Rectal smooth muscle tissue (tissue), 1 donor: ENCODE measurements around the gene XKR3.

Experiments
- H3K27ac ChIP-seq: one replicate; pipeline ENCODE4 v1.7.0; 2013; ENCODE audit warnings: low read depth, low read length, inconsistent platforms
- H3K27me3 ChIP-seq: one replicate; pipeline ENCODE4 v1.7.0; 2013; ENCODE audit warnings: low read length; ENCODE audit not compliant: control insufficient read depth, insufficient read depth
- H3K36me3 ChIP-seq: one replicate; pipeline ENCODE4 v1.7.0; 2013; ENCODE audit warnings: low read length; ENCODE audit not compliant: control insufficient read depth, insufficient read depth
- H3K4me1 ChIP-seq: one replicate; pipeline ENCODE4 v1.7.0; 2013; ENCODE audit warnings: low read length; ENCODE audit not compliant: control insufficient read depth, insufficient read depth
- H3K4me3 ChIP-seq: one replicate; pipeline ENCODE4 v1.7.0; 2013; ENCODE audit warnings: low read length
- H3K9ac ChIP-seq: one replicate; pipeline ENCODE4 v1.7.0; 2013; ENCODE audit warnings: low read length

The XKR3 gene

GRCh38 chr22:16831257-16831656 is 6.0 kb upstream of the XKR3 start:
- no peak overlapping the region for H3K27ac ChIP-seq
- H3K36me3 ChIP-seq: no peaks in the 10 kb centered on the region
- H3K4me1 ChIP-seq: no peaks in the 10 kb centered on the region
- no peak overlapping the region for H3K9ac ChIP-seq
- H3K4me3 ChIP-seq: no peak overlapping the region
- no peaks in the 10 kb centered on the region for H3K27me3 ChIP-seq

GRCh38 chr22:16829985-16830384 is 4.8 kb upstream of the XKR3 start:
- no peaks in the 10 kb centered on the region for H3K4me1 ChIP-seq
- no peaks in the 10 kb centered on the region for H3K36me3 ChIP-seq
- H3K27me3 ChIP-seq: no peaks in the 10 kb centered on the region
- no peak overlapping the region for H3K27ac ChIP-seq
- no peak overlapping the region for H3K4me3 ChIP-seq
- H3K9ac ChIP-seq: no peak overlapping the region

GRCh38 chr22:16828876-16829275 is 3.7 kb upstream of the XKR3 start:
- H3K4me3 ChIP-seq: no peak overlapping the region
- H3K4me1 ChIP-seq: no peaks in the 10 kb centered on the region
- no peak overlapping the region for H3K9ac ChIP-seq
- no peak overlapping the region for H3K27ac ChIP-seq
- H3K27me3 ChIP-seq: no peaks in the 10 kb centered on the region
- no peaks in the 10 kb centered on the region for H3K36me3 ChIP-seq

- H3K27me3 ChIP-seq: no peaks in the 10 kb centered on the region
- H3K27ac ChIP-seq: no peak overlapping the region
- H3K4me3 ChIP-seq: no peak overlapping the region
- H3K36me3 ChIP-seq: no peaks in the 10 kb centered on the region
- H3K9ac ChIP-seq: no peak overlapping the region
- H3K4me1 ChIP-seq: no peaks in the 10 kb centered on the region
Observed at GRCh38 chr22:16827506-16827905, 2.3 kb upstream of the XKR3 start.

GRCh38 chr22:16819249-16819648 is 6.0 kb downstream of the XKR3 start:
- no peaks in the 10 kb centered on the region for H3K4me1 ChIP-seq
- no peaks in the 10 kb centered on the region for H3K27me3 ChIP-seq
- H3K27ac ChIP-seq: no peak overlapping the region
- H3K36me3 ChIP-seq: no peaks in the 10 kb centered on the region
- no peak overlapping the region for H3K4me3 ChIP-seq
- H3K9ac ChIP-seq: no peak overlapping the region

- H3K9ac ChIP-seq: no peak overlapping the region
- no peaks in the 10 kb centered on the region for H3K27me3 ChIP-seq
- no peaks in the 10 kb centered on the region for H3K4me1 ChIP-seq
- no peak overlapping the region for H3K4me3 ChIP-seq
- no peaks in the 10 kb centered on the region for H3K36me3 ChIP-seq
- no peak overlapping the region for H3K27ac ChIP-seq
Observed at GRCh38 chr22:16818538-16818937, 6.7 kb downstream of the XKR3 start.

- Histone ChIP-seq H3K4me3 (no peak overlapping the region), H3K4me1 (no peaks in the 10 kb centered on the region), H3K27me3 (no peaks in the 10 kb centered on the region), H3K27ac (no peak overlapping the region), H3K9ac (no peak overlapping the region), H3K36me3 (no peaks in the 10 kb centered on the region)
Observed at GRCh38 chr22:16815073-16815472, 10.1 kb downstream of the XKR3 start.

GRCh38 chr22:16810188-16810802 is 14.9 kb downstream of the XKR3 start:
- no peaks in the 10 kb centered on the region for H3K36me3 ChIP-seq
- H3K4me3 ChIP-seq: no peak overlapping the region
- H3K27ac ChIP-seq: no peak overlapping the region
- H3K4me1 ChIP-seq: no peaks in the 10 kb centered on the region
- no peak overlapping the region for H3K9ac ChIP-seq
- no peaks in the 10 kb centered on the region for H3K27me3 ChIP-seq

GRCh38 chr22:16808744-16809143 is 16.5 kb downstream of the XKR3 start:
- H3K27me3 ChIP-seq: no peaks in the 10 kb centered on the region
- H3K36me3 ChIP-seq: no peaks in the 10 kb centered on the region
- no peak overlapping the region for H3K27ac ChIP-seq
- no peaks in the 10 kb centered on the region for H3K4me1 ChIP-seq
- no peak overlapping the region for H3K4me3 ChIP-seq
- H3K9ac ChIP-seq: no peak overlapping the region

- Histone ChIP-seq H3K4me3 (no peak overlapping the region), H3K9ac (no peak overlapping the region), H3K27ac (no peak overlapping the region), H3K27me3 (no peaks in the 10 kb centered on the region), H3K36me3 (no peaks in the 10 kb centered on the region), H3K4me1 (no peaks in the 10 kb centered on the region)
Observed at GRCh38 chr22:16807109-16807508, 18.1 kb downstream of the XKR3 start.

- no peaks in the 10 kb centered on the region for H3K27me3 ChIP-seq
- no peaks in the 10 kb centered on the region for H3K4me1 ChIP-seq
- H3K4me3 ChIP-seq: no peak overlapping the region
- H3K9ac ChIP-seq: no peak overlapping the region
- H3K36me3 ChIP-seq: no peaks in the 10 kb centered on the region
- H3K27ac ChIP-seq: no peak overlapping the region
Observed at GRCh38 chr22:16806401-16806800, 18.8 kb downstream of the XKR3 start.

- Histone ChIP-seq H3K4me1 (no peaks in the 10 kb centered on the region), H3K4me3 (no peak overlapping the region), H3K27me3 (no peaks in the 10 kb centered on the region), H3K27ac (no peak overlapping the region), H3K36me3 (no peaks in the 10 kb centered on the region), H3K9ac (no peak overlapping the region)
Observed at GRCh38 chr22:16804882-16805281, 20.3 kb downstream of the XKR3 start.

GRCh38 chr22:16803255-16803917 is 21.8 kb downstream of the XKR3 start:
- no peaks in the 10 kb centered on the region for H3K4me1 ChIP-seq

More at GRCh38 chr22:16803255-16803917, 21.8 kb downstream of the XKR3 start:
- H3K4me3 ChIP-seq: no peak overlapping the region
- H3K36me3 ChIP-seq: no peaks in the 10 kb centered on the region
- no peak overlapping the region for H3K27ac ChIP-seq
- no peak overlapping the region for H3K9ac ChIP-seq
- H3K27me3 ChIP-seq: no peaks in the 10 kb centered on the region
